Thyroid gland (tissue), 4 donors: ENCODE measurements around the gene DCAF8. TPM values are rescaled to one million over a fixed set of nuclear protein-coding genes. Genes with fewer than 3 reads are reported as not detected.

Source experiments
- DNase-seq, 2 donors: peaks; one replicate each; pipeline ENCODE4 v3.0.0-alpha.2; 2019
- H3K27ac ChIP-seq, 3 donors: fragments of 200-600 bp; sonication (generic); 1 replicate in 2 of 3; 2 replicates in 1 of 3; pipeline ENCODE4 v1.5.1; 2016 to 2019; ENCODE audit warnings: mild to moderate bottlenecking in 1 of 3, moderate library complexity in 1 of 3
- H3K27me3 ChIP-seq: fragments of 200-600 bp; sonication (generic); one replicate; pipeline ENCODE4 v1.5.1; 2019
- H3K36me3 ChIP-seq, 2 donors: fragments of 200-600 bp; sonication (generic); one replicate each; pipeline ENCODE4 v1.5.1; 2016 to 2019
- H3K4me1 ChIP-seq, 2 donors: fragments of 200-600 bp; sonication (generic); one replicate each; pipeline ENCODE4 v1.5.1; 2017 to 2019
- H3K4me3 ChIP-seq, 3 donors: fragments of 200-600 bp; sonication (generic); replicated peaks in 1 of 3; 1 replicate in 2 of 3; 2 replicates in 1 of 3; pipeline ENCODE4 v1.5.1; 2016; ENCODE audit warnings: mild to moderate bottlenecking in 1 of 3
- H3K9me3 ChIP-seq: fragments of 200-600 bp; sonication (generic); one replicate; pipeline ENCODE4 v1.5.1; 2017
- CTCF ChIP-seq, 6 experiments: fragments of 200-600 bp in 3 of 6; fragments of 450-650 bp in 3 of 6; sonication (generic) in 3 of 6; IDR thresholded peaks; one replicate each; pipeline ENCODE4 v1.5.1; 2016 to 2019; ENCODE audit warnings: antibody characterized with exemption in 6 of 6, mild to moderate bottlenecking in 2 of 6, inconsistent platforms in 1 of 6, moderate library complexity in 1 of 6
- POLR2A ChIP-seq, 2 donors: fragments of 450-650 bp; IDR thresholded peaks; one replicate each; pipeline ENCODE4 v1.6.1; 2017; ENCODE audit warnings: antibody characterized with exemption in 2 of 2, mild to moderate bottlenecking in 2 of 2, moderate library complexity in 1 of 2
- WGBS, 2 donors: methylation state at CpG; one replicate each; pipeline ENCODE4 v1.1.5; 2017; 5-methylcytosine and 5-hydroxymethylcytosine counted together
- intact Hi-C: fragments of 100-400 bp; cut with DNase I; formaldehyde crosslinking; loops from one replicate; pipeline ENCODE4 v1.15.1; 2023
- total RNA-seq, 4 donors: library from RNA; depleted of rRNA; stranded (reverse); fragments of >200 nt; gene quantifications; one replicate each; pipeline ENCODE4 v1.2.3, GENCODE V29; 2016

DCAF8 gene
- total RNA-seq, 4 donors from 2014 or later = 221 to 239 (median 228) TPM

- no peak for DNase-seq
- Histone ChIP-seq H3K4me3 (no peak overlapping the region), H3K36me3 (peaks cover 40 to 62% of the 10 kb centered on the region in 2 donors), H3K27ac (peak overlapping the region; percentile 20 to 79 (median 69)), H3K9me3 (no peaks in the 10 kb centered on the region), H3K4me1 (peaks cover 42 to 43% of the 10 kb centered on the region in 2 donors), H3K27me3 (no peaks in the 10 kb centered on the region)
- WGBS, 2 donors = 50 to 64% methylated on average over 10 of the region's 10 CpGs
- intact Hi-C loops = no loop called here
- TF ChIP-seq CTCF (IDR thresholded peaks at IDR 0.05) (no peak), POLR2A (IDR thresholded peaks at IDR 0.05) (no peak)
Measured at GRCh38 chr1:160217481-160218051, 44.8 kb downstream of the DCAF8 start.

GRCh38 chr1:160216301-160216700 is 46.0 kb downstream of the DCAF8 start:
- peaks cover 41% of the 10 kb centered on the region in 2 donors for H3K4me1 ChIP-seq
- no peak overlapping the region for H3K4me3 ChIP-seq
- DNase-seq = no peak
- peaks cover 46 to 58% of the 10 kb centered on the region in 2 donors for H3K36me3 ChIP-seq
- H3K27ac ChIP-seq = peak overlapping the region in 1 of 3 donors; percentile 79
- H3K27me3 ChIP-seq = no peaks in the 10 kb centered on the region
- intact Hi-C loops = no loop called here
- no peaks in the 10 kb centered on the region for H3K9me3 ChIP-seq
- TF ChIP-seq POLR2A (IDR thresholded peaks at IDR 0.05) = no peak
- no peak for TF ChIP-seq CTCF (IDR thresholded peaks at IDR 0.05)

- Histone ChIP-seq H3K27me3 (no peaks in the 10 kb centered on the region), H3K4me3 (no peak overlapping the region), H3K9me3 (no peaks in the 10 kb centered on the region), H3K4me1 (peaks cover 41 to 43% of the 10 kb centered on the region in 2 donors), H3K27ac (no peak overlapping the region), H3K36me3 (peaks cover 46 to 58% of the 10 kb centered on the region in 2 donors)
- intact Hi-C loops = no loop called here
- TF ChIP-seq CTCF (IDR thresholded peaks at IDR 0.05) (no peak), POLR2A (IDR thresholded peaks at IDR 0.05) (no peak)
- DNase-seq = no peak
- 88% methylated on average over 3 of the region's 3 CpGs for WGBS, 2 donors
Measured at GRCh38 chr1:160214481-160215140, 47.7 kb downstream of the DCAF8 start.

GRCh38 chr1:160211046-160211790 is 51.1 kb downstream of the DCAF8 start:
- H3K9me3 ChIP-seq = no peaks in the 10 kb centered on the region
- 75 to 79% methylated on average over 10 of the region's 10 CpGs for WGBS, 2 donors
- DNase-seq = no peak
- intact Hi-C loops = no loop called here
- H3K4me1 ChIP-seq = peaks cover 24 to 49% of the 10 kb centered on the region in 2 donors
- no peaks in the 10 kb centered on the region for H3K27me3 ChIP-seq
- peak overlapping the region in 2 of 3 donors; percentile 10 to 35 for H3K27ac ChIP-seq
- TF ChIP-seq POLR2A (IDR thresholded peaks at IDR 0.05) (no peak), CTCF (IDR thresholded peaks at IDR 0.05) (no peak)
- peaks cover 37 to 42% of the 10 kb centered on the region in 2 donors for H3K36me3 ChIP-seq
- H3K4me3 ChIP-seq = no peak overlapping the region

GRCh38 chr1:160210561-160210960 is 51.8 kb downstream of the DCAF8 start:
- intact Hi-C loops = no loop called here
- H3K4me1 ChIP-seq = peaks cover 28 to 52% of the 10 kb centered on the region in 2 donors
- no peaks in the 10 kb centered on the region for H3K27me3 ChIP-seq
- 49 to 51% methylated on average over 5 of the region's 5 CpGs for WGBS, 2 donors
- H3K4me3 ChIP-seq = no peak overlapping the region
- DNase-seq = peak in 1 of 2 donors; percentile 32
- H3K27ac ChIP-seq = peak overlapping the region in 2 of 3 donors; percentile 10 to 35
- H3K9me3 ChIP-seq = no peaks in the 10 kb centered on the region
- H3K36me3 ChIP-seq = peaks cover 35 to 37% of the 10 kb centered on the region in 2 donors
- TF ChIP-seq POLR2A (IDR thresholded peaks at IDR 0.05) = no peak
- no peak for TF ChIP-seq CTCF (IDR thresholded peaks at IDR 0.05)
